ENCODE measurements around the gene PLG. TPM values are rescaled to one million over a fixed set of nuclear protein-coding genes. Genes with fewer than 3 reads are reported as not detected.

Gene PLG
- total RNA-seq, 2 donors from 2014 or later: not detected

GRCh38 chr6:160766657-160766988 is 64.6 kb downstream of the PLG start:
- no peak for TF ChIP-seq POLR2A (IDR thresholded peaks at IDR 0.05)
- TF ChIP-seq, protein P1, sequence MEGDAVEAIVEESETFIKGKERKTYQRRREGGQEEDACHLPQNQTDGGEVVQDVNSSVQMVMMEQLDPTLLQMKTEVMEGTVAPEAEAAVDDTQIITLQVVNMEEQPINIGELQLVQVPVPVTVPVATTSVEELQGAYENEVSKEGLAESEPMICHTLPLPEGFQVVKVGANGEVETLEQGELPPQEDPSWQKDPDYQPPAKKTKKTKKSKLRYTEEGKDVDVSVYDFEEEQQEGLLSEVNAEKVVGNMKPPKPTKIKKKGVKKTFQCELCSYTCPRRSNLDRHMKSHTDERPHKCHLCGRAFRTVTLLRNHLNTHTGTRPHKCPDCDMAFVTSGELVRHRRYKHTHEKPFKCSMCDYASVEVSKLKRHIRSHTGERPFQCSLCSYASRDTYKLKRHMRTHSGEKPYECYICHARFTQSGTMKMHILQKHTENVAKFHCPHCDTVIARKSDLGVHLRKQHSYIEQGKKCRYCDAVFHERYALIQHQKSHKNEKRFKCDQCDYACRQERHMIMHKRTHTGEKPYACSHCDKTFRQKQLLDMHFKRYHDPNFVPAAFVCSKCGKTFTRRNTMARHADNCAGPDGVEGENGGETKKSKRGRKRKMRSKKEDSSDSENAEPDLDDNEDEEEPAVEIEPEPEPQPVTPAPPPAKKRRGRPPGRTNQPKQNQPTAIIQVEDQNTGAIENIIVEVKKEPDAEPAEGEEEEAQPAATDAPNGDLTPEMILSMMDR (IDR thresholded peaks at IDR 0.05): no peak
- Histone ChIP-seq H3K4me1 (peaks cover 3% of the 10 kb centered on the region), H3K9me3 (no peaks in the 10 kb centered on the region), H3K27ac (peak overlapping the region in 1 of 4 donors; percentile 50), H3K36me3 (replicated peaks in 1 of 2; ENCODE audit: insufficient read depth in 1 of 2, low read depth in 2 of 2) (no peaks in the 10 kb centered on the region), H3K4me3 (peak overlapping the region; percentile 18 to 53), H3K27me3 (no peaks in the 10 kb centered on the region)
- 15 to 20% methylated on average over 4 to 7 of the region's 7 CpGs for WGBS, 2 donors
- ATAC-seq (no peak), DNase-seq (no peak)
- intact Hi-C loops (cut with DNase I): no loop called here

- peak; percentile 95 for ATAC-seq
- Histone ChIP-seq H3K9me3 (no peaks in the 10 kb centered on the region), H3K4me1 (peaks cover 3% of the 10 kb centered on the region), H3K27ac (peak overlapping the region in 2 of 4 donors; percentile 50 to 54), H3K4me3 (peak overlapping the region; percentile 18 to 53), H3K27me3 (no peaks in the 10 kb centered on the region), H3K36me3 (replicated peaks in 1 of 2; ENCODE audit: insufficient read depth in 1 of 2, low read depth in 2 of 2) (no peaks in the 10 kb centered on the region)
- 0 to 4% methylated on average over 21 to 54 of the region's 55 CpGs for WGBS, 2 donors
- TF ChIP-seq POLR2A (IDR thresholded peaks at IDR 0.05): peak; percentile 39 to 71 (median 55)
- TF ChIP-seq, protein P1 (IDR thresholded peaks at IDR 0.05): peak; percentile 77 to 91 (median 86)
- DNase-seq: peak; percentile 80 to 86 (median 84)
- intact Hi-C loops (cut with DNase I): no loop called here
These were observed 65.1 kb downstream of the PLG start for GRCh38 chr6:160766989-160767646.

GRCh38 chr6:160767647-160768019 is 65.6 kb downstream of the PLG start:
- no peak for DNase-seq
- Histone ChIP-seq H3K36me3 (replicated peaks in 1 of 2; ENCODE audit: insufficient read depth in 1 of 2, low read depth in 2 of 2) (no peaks in the 10 kb centered on the region), H3K9me3 (no peaks in the 10 kb centered on the region), H3K4me3 (no peak overlapping the region), H3K4me1 (peaks cover 3% of the 10 kb centered on the region), H3K27ac (no peak overlapping the region), H3K27me3 (no peaks in the 10 kb centered on the region)
- intact Hi-C loops (cut with DNase I): no loop called here
- TF ChIP-seq, protein P1 (IDR thresholded peaks at IDR 0.05): no peak
- TF ChIP-seq POLR2A (IDR thresholded peaks at IDR 0.05): no peak
- no peak for ATAC-seq
- WGBS, 2 donors: 29 to 38% methylated on average over 5 of the region's 5 CpGs

DNA sequence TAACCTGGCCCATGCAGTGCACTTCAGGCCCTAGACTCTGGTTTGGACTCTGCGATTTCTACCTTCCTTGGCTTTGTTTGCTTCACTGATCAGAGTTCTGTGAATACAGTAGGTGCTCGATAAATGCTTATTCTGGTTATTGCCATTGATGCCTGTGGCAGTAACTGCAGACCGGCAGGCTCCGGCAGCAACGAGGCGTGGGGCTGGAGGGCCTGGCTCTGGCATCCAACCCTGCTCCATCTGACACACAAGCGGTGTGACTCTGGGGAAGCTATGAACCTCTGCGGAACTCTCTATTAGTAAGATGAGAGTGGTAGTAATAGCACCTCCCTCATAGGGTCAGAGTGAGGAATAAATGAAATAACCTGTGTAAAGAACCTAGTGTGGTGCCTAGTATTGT is 66.1 kb downstream of the PLG start:
- intact Hi-C loops (cut with DNase I): no loop called here
- no peak for DNase-seq
- Histone ChIP-seq H3K9me3 (no peaks in the 10 kb centered on the region), H3K4me3 (no peak overlapping the region), H3K27me3 (no peaks in the 10 kb centered on the region), H3K4me1 (peaks cover 3% of the 10 kb centered on the region), H3K27ac (no peak overlapping the region), H3K36me3 (replicated peaks in 1 of 2; ENCODE audit: insufficient read depth in 1 of 2, low read depth in 2 of 2) (no peaks in the 10 kb centered on the region)
- no peak for ATAC-seq
- whole genome bisulfite sequencing, 2 donors: 85 to 87% methylated on average over 8 of the region's 8 CpGs
- TF ChIP-seq, protein P1 (IDR thresholded peaks at IDR 0.05): no peak
- TF ChIP-seq POLR2A (IDR thresholded peaks at IDR 0.05): no peak

DNA sequence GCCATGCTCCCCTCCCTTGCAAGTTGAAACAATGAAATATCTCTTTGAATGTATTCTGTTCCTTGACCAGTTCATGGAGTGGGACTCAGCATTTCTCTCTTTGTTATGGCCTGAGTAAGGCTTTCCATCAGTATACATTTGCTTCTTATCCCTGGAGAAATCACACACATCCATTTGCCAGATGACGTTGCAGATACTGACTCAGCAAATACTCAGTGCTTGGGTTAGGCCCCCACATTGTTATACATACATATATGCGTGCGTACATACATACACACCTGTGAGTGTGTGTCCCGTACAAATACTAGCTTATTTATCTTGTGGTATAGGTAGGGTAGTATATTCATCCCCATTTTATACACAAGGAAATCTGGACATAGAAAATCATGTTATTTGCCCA is 72.4 kb downstream of the PLG start:
- Histone ChIP-seq H3K27me3 (no peaks in the 10 kb centered on the region), H3K9me3 (no peaks in the 10 kb centered on the region), H3K4me1 (no peaks in the 10 kb centered on the region), H3K27ac (no peak overlapping the region), H3K36me3 (replicated peaks in 1 of 2; ENCODE audit: insufficient read depth in 1 of 2, low read depth in 2 of 2) (no peaks in the 10 kb centered on the region), H3K4me3 (no peak overlapping the region)
- 86 to 90% methylated on average over 4 of the region's 4 CpGs for whole genome bisulfite sequencing, 2 donors
- DNase-seq: no peak
- ATAC-seq: no peak
- TF ChIP-seq POLR2A (IDR thresholded peaks at IDR 0.05): no peak
- TF ChIP-seq, protein P1 (IDR thresholded peaks at IDR 0.05): no peak
- intact Hi-C loops (cut with DNase I): no loop called here
